ENCODE data around the gene CDH4.
"Not testable (repeated sequence)": the region's sequence is repeated elsewhere in the genome, so short reads cannot be mapped to it uniquely, and the experiment has no call there.

The CDH4 gene

GRCh38 chr20:61253640-61254511, 1.8 kb downstream of the CDH4 start:
- no peak for DNase-seq (ENCODE audit: low read depth)

GRCh38 chr20:61254881-61255626, 3.0 kb downstream of the CDH4 start:
- DNase-seq (ENCODE audit: low read depth), result no peak

- no peak for DNase-seq (ENCODE audit: low read depth)
These were observed 4.3 kb downstream of the CDH4 start for GRCh38 chr20:61256365-61256764.

- DNase-seq (ENCODE audit: low read depth), result no peak
These were observed 4.8 kb downstream of the CDH4 start for GRCh38 chr20:61256824-61257223.

GRCh38 chr20:61257611-61258010, 5.5 kb downstream of the CDH4 start:
- no peak for DNase-seq (ENCODE audit: low read depth)

- no peak for DNase-seq (ENCODE audit: low read depth)
These were observed 7.7 kb downstream of the CDH4 start for GRCh38 chr20:61259741-61260140.

- DNase-seq (ENCODE audit: low read depth), result no peak
These were observed 8.8 kb downstream of the CDH4 start for GRCh38 chr20:61260905-61261304.

- DNase-seq (ENCODE audit: low read depth), result no peak
These were observed 10.0 kb downstream of the CDH4 start for GRCh38 chr20:61262036-61262435.

- no peak for DNase-seq (ENCODE audit: low read depth)
These were observed 10.5 kb downstream of the CDH4 start for GRCh38 chr20:61262514-61262913.

- no peak for DNase-seq (ENCODE audit: low read depth)
These were observed 11.1 kb downstream of the CDH4 start for GRCh38 chr20:61263084-61263695.

- DNase-seq (ENCODE audit: low read depth), result no peak
These were observed 11.9 kb downstream of the CDH4 start for GRCh38 chr20:61263938-61264337.

GRCh38 chr20:61267241-61267640, 15.2 kb downstream of the CDH4 start:
- no peak for DNase-seq (ENCODE audit: low read depth)

GRCh38 chr20:61268024-61268423, 16.0 kb downstream of the CDH4 start:
- no peak for DNase-seq (ENCODE audit: low read depth)

- no peak for DNase-seq (ENCODE audit: low read depth)
These were observed 19.5 kb downstream of the CDH4 start for GRCh38 chr20:61271312-61272231.

GRCh38 chr20:61273024-61273423, 21.0 kb downstream of the CDH4 start:
- not testable (repeated sequence) for DNase-seq (ENCODE audit: low read depth)

- not testable (repeated sequence) for DNase-seq (ENCODE audit: low read depth)
These were observed 21.6 kb downstream of the CDH4 start for GRCh38 chr20:61273666-61274065.

GRCh38 chr20:61274326-61274725, 22.3 kb downstream of the CDH4 start:
- no peak for DNase-seq (ENCODE audit: low read depth)

- no peak for DNase-seq (ENCODE audit: low read depth)
These were observed 26.2 kb downstream of the CDH4 start for GRCh38 chr20:61278296-61278695.

GRCh38 chr20:61279621-61280150, 27.6 kb downstream of the CDH4 start:
- DNase-seq (ENCODE audit: low read depth), result no peak

GRCh38 chr20:61280217-61280980, 28.3 kb downstream of the CDH4 start:
- DNase-seq (ENCODE audit: low read depth), result no peak

All from fibroblast of the conjunctiva (primary cell).